ENCODE data around the gene DCLK3.

GRCh38 chr3:36813305-36813704, 49.0 kb upstream of the DCLK3 start:
- TF ChIP-seq ELF4 (IDR thresholded peaks at IDR 0.05): no peak
- TF ChIP-seq SP1 (IDR thresholded peaks at IDR 0.05): no peak
- no peak for TF ChIP-seq FOXK2 (IDR thresholded peaks at IDR 0.05)
- no peak for TF ChIP-seq NFRKB (IDR thresholded peaks at IDR 0.05)
- no peak for TF ChIP-seq FOXM1 (IDR thresholded peaks at IDR 0.05; ENCODE audit: borderline replicate concordance)
- TF ChIP-seq PKNOX1 (IDR thresholded peaks at IDR 0.05): no peak
- TF ChIP-seq CTBP1 (IDR thresholded peaks at IDR 0.05; ENCODE audit: borderline replicate concordance): no peak
- TF ChIP-seq TARDBP (IDR thresholded peaks at IDR 0.05): no peak
- no peak for TF ChIP-seq HDGF (IDR thresholded peaks at IDR 0.05; ENCODE audit: borderline replicate concordance)
- TF ChIP-seq BHLHE40 (IDR thresholded peaks at IDR 0.05; ENCODE audit: borderline replicate concordance): no peak
- no peak for TF ChIP-seq SUZ12 (IDR thresholded peaks at IDR 0.05)
- no peak for TF ChIP-seq FOXA1 (IDR thresholded peaks at IDR 0.05)
- TF ChIP-seq LEF1 (IDR thresholded peaks at IDR 0.05; ENCODE audit: borderline replicate concordance): no peak

Measured in HEK293T (cell line).